Body of pancreas (tissue), 4 donors: ENCODE data around the gene U2AF2.

Experiments
- POLR2A ChIP-seq, 3 donors: fragments of 450-650 bp; IDR thresholded peaks; one replicate each; pipeline ENCODE4 v1.6.1; 2016; ENCODE audit warnings: antibody characterized with exemption in 3 of 3, mild to moderate bottlenecking in 2 of 3
- TF ChIP-seq, protein P1 (sequence below), 7 experiments: fragments of 450-650 bp in 4 of 7; fragments of 200-600 bp in 3 of 7; sonication (generic) in 3 of 7; IDR thresholded peaks; one replicate each; pipeline ENCODE4 v1.5.1; 2016 to 2019; ENCODE audit warnings: antibody characterized with exemption in 7 of 7

DNA sequence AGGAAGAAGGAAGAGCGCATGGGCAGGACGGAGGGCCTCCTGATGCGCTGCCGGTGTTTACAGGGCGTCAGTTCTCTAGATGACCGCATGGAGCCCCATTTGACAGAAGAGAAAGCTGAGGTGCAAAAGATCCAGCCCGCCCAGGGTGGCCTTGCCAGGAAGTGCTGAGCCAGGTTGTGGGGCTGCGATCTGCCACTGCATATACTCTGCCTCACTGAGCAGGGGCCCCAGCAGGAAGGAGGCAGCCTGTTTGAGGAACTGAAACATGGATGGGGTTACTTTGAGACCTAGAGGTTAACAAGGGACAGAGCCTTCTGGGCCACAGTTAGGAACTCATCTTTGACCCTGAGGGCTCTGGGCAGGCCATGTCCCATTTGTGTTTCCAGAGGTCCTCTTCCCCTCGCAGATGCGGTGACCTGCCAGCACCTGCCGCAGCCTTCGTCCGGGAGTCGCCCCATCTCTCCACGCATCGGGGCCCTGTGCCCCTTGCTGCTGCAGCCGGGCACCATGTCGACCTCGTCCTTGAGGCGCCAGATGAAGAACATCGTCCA is 23.4 kb downstream of the U2AF2 start:
- TF ChIP-seq, protein P1, sequence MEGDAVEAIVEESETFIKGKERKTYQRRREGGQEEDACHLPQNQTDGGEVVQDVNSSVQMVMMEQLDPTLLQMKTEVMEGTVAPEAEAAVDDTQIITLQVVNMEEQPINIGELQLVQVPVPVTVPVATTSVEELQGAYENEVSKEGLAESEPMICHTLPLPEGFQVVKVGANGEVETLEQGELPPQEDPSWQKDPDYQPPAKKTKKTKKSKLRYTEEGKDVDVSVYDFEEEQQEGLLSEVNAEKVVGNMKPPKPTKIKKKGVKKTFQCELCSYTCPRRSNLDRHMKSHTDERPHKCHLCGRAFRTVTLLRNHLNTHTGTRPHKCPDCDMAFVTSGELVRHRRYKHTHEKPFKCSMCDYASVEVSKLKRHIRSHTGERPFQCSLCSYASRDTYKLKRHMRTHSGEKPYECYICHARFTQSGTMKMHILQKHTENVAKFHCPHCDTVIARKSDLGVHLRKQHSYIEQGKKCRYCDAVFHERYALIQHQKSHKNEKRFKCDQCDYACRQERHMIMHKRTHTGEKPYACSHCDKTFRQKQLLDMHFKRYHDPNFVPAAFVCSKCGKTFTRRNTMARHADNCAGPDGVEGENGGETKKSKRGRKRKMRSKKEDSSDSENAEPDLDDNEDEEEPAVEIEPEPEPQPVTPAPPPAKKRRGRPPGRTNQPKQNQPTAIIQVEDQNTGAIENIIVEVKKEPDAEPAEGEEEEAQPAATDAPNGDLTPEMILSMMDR (IDR thresholded peaks at IDR 0.05) = no peak
- TF ChIP-seq POLR2A (IDR thresholded peaks at IDR 0.05) = no peak
